ENCODE measurements around the gene CRYAA. TPM values are rescaled to one million over a fixed set of nuclear protein-coding genes. Genes with fewer than 3 reads are reported as not detected.

The CRYAA gene
- total RNA-seq, 2 experiments from 2014 or later: not detected

Other genes starting within 250 kb of the CRYAA start
- 0.09 TPM in 1 of 2 replicates, not detected in the other for gene ERVH48-1, start 243.4 kb upstream of the CRYAA start, total RNA-seq (2014; rRNA removed; shearing (Covaris generic))
- gene ERVH48-1, start 243.4 kb upstream of the CRYAA start, total RNA-seq (2022): not detected in 2 replicates
- 23.7 and 25.5 TPM in 2 replicates for gene PKNOX1, start 194.4 kb upstream of the CRYAA start, total RNA-seq (2014; rRNA removed; shearing (Covaris generic))
- 23.4 and 32.9 TPM in 2 replicates for gene PKNOX1, start 194.4 kb upstream of the CRYAA start, total RNA-seq (2022)
- 222 and 263 TPM in 2 replicates for gene CBS, start 93.2 kb upstream of the CRYAA start, total RNA-seq (2014; rRNA removed; shearing (Covaris generic))
- gene CBS, start 93.2 kb upstream of the CRYAA start, total RNA-seq (2022): 435 and 436 TPM in 2 replicates
- 75.0 and 75.1 TPM in 2 replicates for gene U2AF1, start 61.4 kb upstream of the CRYAA start, total RNA-seq (2014; rRNA removed; shearing (Covaris generic))
- gene U2AF1, start 61.4 kb upstream of the CRYAA start, total RNA-seq (2022): 60.8 and 96.6 TPM in 2 replicates

Data from OCI-LY7 (cell line).